GM20000 (cell line): ENCODE measurements around the gene ST13.
A peak's percentile ranks its signal among the peaks of the same experiment; 100 is the strongest.

Source experiments
- DNase-seq: peaks from one replicate; pipeline ENCODE4 v3.0.0; 2012; ENCODE audit warnings: low spot score
- CTCF ChIP-seq: IDR thresholded peaks from 2 replicates; pipeline ENCODE4 v1.5.1; 2012; ENCODE audit warnings: mild to moderate bottlenecking, control low read depth; ENCODE audit errors: extremely low read depth, missing control alignments

The ST13 gene

GRCh38 chr22:40818192-40818746 lies 38.2 kb downstream of the ST13 start:
- TF ChIP-seq CTCF = no peak
- DNase-seq = no peak

- TF ChIP-seq CTCF = no peak
- DNase-seq = peak; percentile 35
Measured at GRCh38 chr22:40817737-40818136, 38.7 kb downstream of the ST13 start.

GRCh38 chr22:40813912-40814315 lies 42.5 kb downstream of the ST13 start:
- DNase-seq = no peak
- no peak for TF ChIP-seq CTCF

- TF ChIP-seq CTCF = no peak
- no peak for DNase-seq
Measured at GRCh38 chr22:40808018-40808841, 48.2 kb downstream of the ST13 start.

- TF ChIP-seq CTCF = no peak
- DNase-seq = no peak
Measured at GRCh38 chr22:40806711-40807110, 49.7 kb downstream of the ST13 start.

- TF ChIP-seq CTCF = no peak
Measured at GRCh38 chr22:40805699-40806203, 50.7 kb downstream of the ST13 start.

GRCh38 chr22:40805239-40805638 lies 51.2 kb downstream of the ST13 start:
- no peak for DNase-seq
- TF ChIP-seq CTCF = no peak

More at GRCh38 chr22:40805699-40806203, 50.7 kb downstream of the ST13 start:
- DNase-seq = no peak
